Esophagus squamous epithelium (tissue), 5 donors: ENCODE data around the gene C11orf58. TPM values are rescaled to one million over a fixed set of nuclear protein-coding genes. Genes with fewer than 3 reads are reported as not detected.

ENCODE experiments used
- DNase-seq: peaks from one replicate; lab custom pipeline; 2025; lab: John Stamatoyannopoulos, UW
- H3K27ac ChIP-seq, 4 donors: fragments of 200-600 bp; sonication (generic); one replicate each; pipeline ENCODE4 v1.5.1; 2016 to 2019; ENCODE audit warnings: mild to moderate bottlenecking in 1 of 4
- H3K27me3 ChIP-seq, 4 donors: fragments of 200-600 bp; sonication (generic); 1 replicate in 3 of 4; 2 replicates in 1 of 4; pipeline versions ENCODE4 v1.5.1 to v1.6.0; 2017 to 2021; ENCODE audit warnings: antibody characterized with exemption in 1 of 4
- H3K36me3 ChIP-seq, 3 donors: fragments of 200-600 bp; sonication (generic); one replicate each; pipeline ENCODE4 v1.5.1; 2016 to 2019
- H3K4me1 ChIP-seq, 3 donors: fragments of 200-600 bp; sonication (generic); one replicate each; pipeline ENCODE4 v1.5.1; 2017 to 2019
- H3K4me3 ChIP-seq, 4 donors: fragments of 200-600 bp; sonication (generic); 1 replicate in 3 of 4; 2 replicates in 1 of 4; pipeline ENCODE4 v1.5.1; 2016 to 2019; ENCODE audit warnings: mild to moderate bottlenecking in 2 of 4, moderate library complexity in 1 of 4
- H3K9me3 ChIP-seq, 3 donors: fragments of 200-600 bp; sonication (generic); one replicate each; pipeline ENCODE4 v1.5.1; 2016 to 2019
- POLR2A ChIP-seq, 4 donors: fragments of 450-650 bp; IDR thresholded peaks; one replicate each; pipeline ENCODE4 v1.6.1; 2017; ENCODE audit warnings: antibody characterized with exemption in 4 of 4, mild to moderate bottlenecking in 4 of 4, moderate library complexity in 3 of 4
- WGBS, 2 donors: methylation state at CpG; one replicate each; pipeline ENCODE4 v1.1.5; 2018; 5-methylcytosine and 5-hydroxymethylcytosine counted together
- intact Hi-C: fragments of 100-400 bp; cut with DNase I; formaldehyde crosslinking; loops from one replicate; pipeline ENCODE4 v1.15.0; 2022
- total RNA-seq, 4 donors: library from RNA; depleted of rRNA; stranded (reverse); fragments of >200 nt; gene quantifications; one replicate each; pipeline ENCODE4 v1.1.0, GENCODE V29; 2016
- TF ChIP-seq, protein P1 (sequence below), 6 experiments: fragments of 450-650 bp in 4 of 6; fragments of 200-600 bp in 2 of 6; sonication (generic) in 2 of 6; IDR thresholded peaks; one replicate each; pipeline ENCODE4 v1.5.1; 2016 to 2019; ENCODE audit warnings: antibody characterized with exemption in 6 of 6, mild to moderate bottlenecking in 4 of 6, moderate library complexity in 4 of 6
- donor health status: DM: yes; HTN: yes; CAD: no.

The C11orf58 gene
- total RNA-seq, 4 donors from 2014 or later, result 63.6 to 143 (median 102) TPM

DNA sequence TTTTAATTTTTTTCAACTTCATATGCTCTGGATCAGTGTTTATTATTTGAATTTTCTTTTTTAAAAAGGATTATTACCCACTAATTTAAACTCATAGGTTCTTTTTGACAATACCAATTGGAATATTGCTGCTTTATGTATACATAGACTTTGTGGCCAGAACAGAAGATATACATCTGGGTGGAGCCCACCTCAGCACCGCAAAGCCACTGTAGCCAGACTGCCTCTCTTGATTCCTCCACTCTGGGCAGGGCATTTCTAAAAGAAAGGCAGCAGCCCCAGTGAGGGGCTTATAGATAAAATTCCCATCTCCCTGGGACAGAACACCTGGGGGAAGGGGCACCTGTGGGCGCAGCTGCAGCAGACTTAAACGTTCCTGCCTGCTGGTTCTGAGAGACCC, 10.6 kb upstream of the C11orf58 start:
- H3K36me3 ChIP-seq, result no peaks in the 10 kb centered on the region
- H3K9me3 ChIP-seq, result no peaks in the 10 kb centered on the region
- intact Hi-C loops, result no loop called here
- H3K4me1 ChIP-seq, result no peaks in the 10 kb centered on the region
- no peak overlapping the region for H3K27ac ChIP-seq
- H3K27me3 ChIP-seq, result no peaks in the 10 kb centered on the region
- no peak overlapping the region for H3K4me3 ChIP-seq
- 86% methylated on average over 1 of the region's 3 CpGs; no CpG with 5 or more reads in 1 of the 2 donors for WGBS, 2 donors
- no peak for DNase-seq
- TF ChIP-seq, protein P1, sequence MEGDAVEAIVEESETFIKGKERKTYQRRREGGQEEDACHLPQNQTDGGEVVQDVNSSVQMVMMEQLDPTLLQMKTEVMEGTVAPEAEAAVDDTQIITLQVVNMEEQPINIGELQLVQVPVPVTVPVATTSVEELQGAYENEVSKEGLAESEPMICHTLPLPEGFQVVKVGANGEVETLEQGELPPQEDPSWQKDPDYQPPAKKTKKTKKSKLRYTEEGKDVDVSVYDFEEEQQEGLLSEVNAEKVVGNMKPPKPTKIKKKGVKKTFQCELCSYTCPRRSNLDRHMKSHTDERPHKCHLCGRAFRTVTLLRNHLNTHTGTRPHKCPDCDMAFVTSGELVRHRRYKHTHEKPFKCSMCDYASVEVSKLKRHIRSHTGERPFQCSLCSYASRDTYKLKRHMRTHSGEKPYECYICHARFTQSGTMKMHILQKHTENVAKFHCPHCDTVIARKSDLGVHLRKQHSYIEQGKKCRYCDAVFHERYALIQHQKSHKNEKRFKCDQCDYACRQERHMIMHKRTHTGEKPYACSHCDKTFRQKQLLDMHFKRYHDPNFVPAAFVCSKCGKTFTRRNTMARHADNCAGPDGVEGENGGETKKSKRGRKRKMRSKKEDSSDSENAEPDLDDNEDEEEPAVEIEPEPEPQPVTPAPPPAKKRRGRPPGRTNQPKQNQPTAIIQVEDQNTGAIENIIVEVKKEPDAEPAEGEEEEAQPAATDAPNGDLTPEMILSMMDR (IDR thresholded peaks at IDR 0.05), result no peak
- no peak for TF ChIP-seq POLR2A (IDR thresholded peaks at IDR 0.05)

GRCh38 chr11:16737818-16738192, 642 bp upstream of the C11orf58 start:
- Histone ChIP-seq H3K4me1 (peaks cover 12 to 41% (median 27%) of the 10 kb centered on the region in 3 donors), H3K27ac (peak overlapping the region; percentile 94 to 99 (median 96)), H3K36me3 (no peaks in the 10 kb centered on the region), H3K9me3 (no peaks in the 10 kb centered on the region), H3K4me3 (peak overlapping the region; percentile 69 to 96 (median 81)), H3K27me3 (no peaks in the 10 kb centered on the region)
- 1 to 3% methylated on average over 6 of the region's 6 CpGs for WGBS, 2 donors
- intact Hi-C loops, result no loop called here
- TF ChIP-seq POLR2A (IDR thresholded peaks at IDR 0.05), result no peak
- TF ChIP-seq, protein P1 (IDR thresholded peaks at IDR 0.05), result no peak
- DNase-seq, result no peak

- TF ChIP-seq POLR2A (IDR thresholded peaks at IDR 0.05), result no peak
- TF ChIP-seq, protein P1 (IDR thresholded peaks at IDR 0.05), result no peak
- 2 to 3% methylated on average over 32 of the region's 32 CpGs for WGBS, 2 donors
- intact Hi-C loops, result no loop called here
- Histone ChIP-seq H3K27ac (peak overlapping the region; percentile 94 to 99 (median 96)), H3K27me3 (no peaks in the 10 kb centered on the region), H3K4me3 (peak overlapping the region; percentile 69 to 96 (median 81)), H3K9me3 (no peaks in the 10 kb centered on the region), H3K36me3 (no peaks in the 10 kb centered on the region), H3K4me1 (peaks cover 12 to 54% (median 27%) of the 10 kb centered on the region in 3 donors)
- DNase-seq, result no peak
Observed at GRCh38 chr11:16738947-16739815, 734 bp downstream of the C11orf58 start.

- peak overlapping the region in 1 of 4 donors; percentile 21 for H3K4me3 ChIP-seq
- H3K4me1 ChIP-seq, result peaks cover 12 to 71% (median 27%) of the 10 kb centered on the region in 3 donors
- H3K36me3 ChIP-seq, result peaks cover 0 to 21% (median 0%) of the 10 kb centered on the region in 3 donors
- intact Hi-C loops, result no loop called here
- WGBS, 2 donors, result 50 to 66% methylated on average over 3 to 4 of the region's 4 CpGs
- H3K9me3 ChIP-seq, result no peaks in the 10 kb centered on the region
- DNase-seq, result no peak
- no peak overlapping the region for H3K27ac ChIP-seq
- TF ChIP-seq POLR2A (IDR thresholded peaks at IDR 0.05), result no peak
- TF ChIP-seq, protein P1 (IDR thresholded peaks at IDR 0.05), result no peak
- H3K27me3 ChIP-seq, result no peaks in the 10 kb centered on the region
Observed at GRCh38 chr11:16741473-16741872, 3.0 kb downstream of the C11orf58 start.

DNA sequence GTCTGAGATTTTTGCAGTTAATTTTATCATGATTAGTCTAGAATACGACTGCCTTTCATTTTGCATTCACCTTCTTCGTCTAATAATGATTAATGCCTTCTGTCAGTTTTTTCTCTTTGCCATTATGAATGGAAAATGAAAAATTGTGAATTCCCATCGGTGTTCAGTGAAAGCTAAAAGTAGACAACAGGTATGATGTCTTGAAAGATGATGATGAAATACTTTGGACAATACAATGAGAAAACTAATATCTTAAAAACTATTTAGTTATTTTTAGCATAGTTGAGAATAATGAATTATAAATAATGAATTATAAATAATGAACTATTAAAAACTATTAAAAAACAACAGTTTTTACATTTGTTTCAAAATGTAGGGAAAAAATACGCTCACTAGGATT, 5.0 kb downstream of the C11orf58 start:
- no peak for DNase-seq
- TF ChIP-seq POLR2A (IDR thresholded peaks at IDR 0.05), result no peak
- TF ChIP-seq, protein P1 (IDR thresholded peaks at IDR 0.05), result no peak
- Histone ChIP-seq H3K4me3 (no peak overlapping the region), H3K4me1 (peaks cover 12 to 64% (median 22%) of the 10 kb centered on the region in 3 donors), H3K36me3 (peaks cover 0 to 41% (median 9%) of the 10 kb centered on the region in 3 donors), H3K27me3 (no peaks in the 10 kb centered on the region), H3K27ac (no peak overlapping the region), H3K9me3 (no peaks in the 10 kb centered on the region)
- intact Hi-C loops, result no loop called here
- WGBS, 2 donors, result 74 to 84% methylated on average over 4 of the region's 4 CpGs
